ENCODE measurements around the gene REEP3. TPM values are rescaled to one million over a fixed set of nuclear protein-coding genes. Genes with fewer than 3 reads are reported as not detected.

REEP3 gene
- total and polyA plus RNA-seq, 2 donors (not counting 1 experiment from before 2014, with no cell fraction given): 2.2 to 8.8 TPM

GRCh38 chr10:63518690-63519288 is 2.4 kb upstream of the REEP3 start:
- ChIA-PET CTCF (interaction anchor here (1.9 to 3.1 kb wide), 2 partner anchors 111 to 202 kb away, joined by 6 to 12 read pairs; no protein-coding TSS in a partner anchor), POLR2A (no interaction called here)
- Histone ChIP-seq H4K20me1 (ENCODE audit: control insufficient read depth, insufficient read depth, low read length, poor library complexity, severe bottlenecking) (peaks cover 6% of the 10 kb centered on the region), H3K4me1 (ENCODE audit: control insufficient read depth in 2 of 2, insufficient read depth in 2 of 2, low read length in 2 of 2) (peaks cover 13 to 24% of the 10 kb centered on the region in 2 donors), H3K4me3 (ENCODE audit: control extremely low read depth in 1 of 5, extremely low read depth in 1 of 5, insufficient read depth in 1 of 5, low read depth in 2 of 5, low read length in 4 of 5) (no peak overlapping the region), H3K4me2 (replicated peaks; ENCODE audit: low read depth, low read length, poor library complexity, severe bottlenecking) (no peak overlapping the region), H2AFZ (ENCODE audit: insufficient read depth, low read depth, low read length, poor library complexity, severe bottlenecking) (no peak overlapping the region), H3K9ac (ENCODE audit: low read length) (no peak overlapping the region), H3K36me3 (replicated peaks in 1 of 2; ENCODE audit: control extremely low read depth in 1 of 2, control insufficient read depth in 1 of 2, extremely low read depth in 1 of 2, insufficient read depth in 2 of 2, low read length in 1 of 2) (no peaks in the 10 kb centered on the region), H3K9me3 (ENCODE audit: control extremely low read depth in 1 of 3, control insufficient read depth in 2 of 3, insufficient read depth in 1 of 3, low read length in 2 of 3) (peaks cover under 1 to 6% (median 1%) of the 10 kb centered on the region in 3 donors), H3K27ac (ENCODE audit: low read length in 2 of 2) (no peak overlapping the region), H3K27me3 (replicated peaks in 1 of 4; ENCODE audit: control extremely low read depth in 1 of 4, control insufficient read depth in 3 of 4, insufficient read depth in 4 of 4, low read length in 3 of 4) (no peaks in the 10 kb centered on the region), H3K79me2 (ENCODE audit: control insufficient read depth, insufficient read depth, low read length) (peaks cover 90% of the 10 kb centered on the region)
- DNase-seq: no peak
- ATAC-seq (ENCODE audit: low read depth): no peak
- WGBS (ENCODE audit: insufficient coverage): 83% methylated on average over 2 of the region's 6 CpGs
- intact Hi-C loops (cut with micrococcal nuclease): no loop called here
- Mint-ChIP-seq H3K4me3 (peak overlapping the region; percentile 9), H3K4me1 (peaks cover 53% of the 10 kb centered on the region), H3K27me3 (no peaks in the 10 kb centered on the region), H3K9me3 (ENCODE audit: insufficient read depth) (no peaks in the 10 kb centered on the region), H3K27ac (peak overlapping the region; percentile 11)
- TF ChIP-seq EZH2 (IDR thresholded peaks at IDR 0.05; ENCODE audit: borderline replicate concordance, insufficient read depth, low read depth, low read length, poor library complexity, severe bottlenecking) (no peak), CTCF (IDR thresholded peaks at IDR 0.05) (no peak)

Measured in B cell (primary cell).